Cardiac muscle cell (in vitro differentiated cells and primary cell): ENCODE measurements around the gene AVPR1B. TPM values are rescaled to one million over a fixed set of nuclear protein-coding genes. Genes with fewer than 3 reads are reported as not detected.

Source experiments
- DNase-seq, 2 donors: peaks; one replicate each; pipeline versions ENCODE4 v3.0.0 to v3.0.0-alpha.2; 2010 to 2017; ENCODE audit warnings: low read depth in 1 of 2, low spot score in 1 of 2
- H3K27ac ChIP-seq: fragments of 200-600 bp; sonication (generic); 2 replicates; pipeline ENCODE4 v1.5.1; 2016
- H3K27me3 ChIP-seq: fragments of 200-600 bp; sonication (generic); 2 replicates; pipeline ENCODE4 v1.6.0; 2016; ENCODE audit warnings: control low read depth
- H3K36me3 ChIP-seq: fragments of 200-600 bp; sonication (generic); 2 replicates; pipeline ENCODE4 v1.5.1; 2016; ENCODE audit warnings: control low read depth
- H3K4me1 ChIP-seq: fragments of 200-600 bp; sonication (generic); 2 replicates; pipeline ENCODE4 v1.8.1; 2017; ENCODE audit warnings: low read depth, mild to moderate bottlenecking, mixed run types
- H3K4me3 ChIP-seq: fragments of 200-600 bp; sonication (generic); 2 replicates; pipeline ENCODE4 v1.5.1; 2016; ENCODE audit warnings: mild to moderate bottlenecking
- H3K9me3 ChIP-seq: fragments of 200-600 bp; sonication (generic); 2 replicates; pipeline ENCODE4 v1.5.1; 2017; ENCODE audit warnings: low read depth, mild to moderate bottlenecking, control low read depth
- CTCF ChIP-seq: IDR thresholded peaks from 2 replicates; pipeline ENCODE4 v1.5.1; 2012; ENCODE audit warnings: low read depth, mild to moderate bottlenecking, low read length
- polyA plus RNA-seq: library from polyadenylated mRNA; unstranded; fragments of >200 nt; fragmentation: Nextera tagmentation; extraction: Ambion mirVana; gene quantifications from 2 replicates; pipeline ENCODE4 v1.2.1, GENCODE V29; 2016
- total RNA-seq: library from RNA; depleted of rRNA; stranded (reverse); fragments of >200 nt; gene quantifications from 2 replicates; pipeline ENCODE4 v1.2.3, GENCODE V29; 2016

The AVPR1B gene
- total and polyA plus RNA-seq, 2 experiments from 2014 or later: 0.10 to 2.3 TPM

DNA sequence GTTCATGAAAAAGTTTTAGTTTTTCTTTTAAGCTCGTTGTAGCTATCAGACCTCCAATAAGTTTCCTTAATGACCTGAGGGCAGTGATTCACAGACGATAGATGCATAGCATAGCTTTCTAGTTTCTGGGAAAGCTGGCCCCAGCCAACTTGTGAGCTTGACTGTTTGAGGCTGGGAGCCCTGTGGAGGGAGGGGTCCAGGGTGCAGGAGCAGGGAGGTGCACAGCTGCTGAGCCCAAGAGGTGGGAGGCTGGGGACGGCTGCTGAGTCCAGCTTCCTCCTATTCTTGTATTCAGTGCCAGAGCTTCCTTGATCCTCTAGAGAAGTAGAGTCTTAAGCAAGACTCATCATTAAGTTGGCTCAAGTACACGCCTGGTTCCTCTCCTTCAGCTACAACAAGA lies 11.0 kb upstream of the AVPR1B start:
- no peak for DNase-seq
- Histone ChIP-seq H3K36me3 (no peaks in the 10 kb centered on the region), H3K4me3 (no peak overlapping the region), H3K27me3 (no peaks in the 10 kb centered on the region), H3K27ac (no peak overlapping the region), H3K4me1 (no peaks in the 10 kb centered on the region), H3K9me3 (no peaks in the 10 kb centered on the region)
- TF ChIP-seq CTCF: no peak

- DNase-seq: no peak
- Histone ChIP-seq H3K9me3 (no peaks in the 10 kb centered on the region), H3K4me3 (no peak overlapping the region), H3K4me1 (no peaks in the 10 kb centered on the region), H3K36me3 (no peaks in the 10 kb centered on the region), H3K27ac (no peak overlapping the region), H3K27me3 (no peaks in the 10 kb centered on the region)
- TF ChIP-seq CTCF: no peak
Measured at GRCh38 chr1:206127336-206127735, 10.1 kb upstream of the AVPR1B start.

DNA sequence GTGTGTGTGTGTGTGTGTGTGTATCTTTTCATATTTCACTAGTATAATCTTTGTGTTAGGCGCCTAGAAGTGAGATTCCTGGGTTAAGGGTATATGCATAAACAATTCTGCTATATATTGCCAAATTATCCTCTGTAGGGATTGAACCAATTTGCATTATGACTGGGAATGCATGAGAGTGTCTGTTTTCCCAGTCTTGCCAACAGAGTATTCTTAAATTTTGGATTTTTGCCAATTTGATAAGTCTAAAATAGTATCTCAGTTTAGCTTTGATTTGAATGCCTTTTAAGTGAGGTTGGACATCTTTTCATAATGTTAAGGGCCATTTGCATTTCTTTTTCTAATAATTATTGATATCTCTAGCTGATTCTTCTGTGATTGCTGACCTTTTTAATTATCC lies 8.2 kb upstream of the AVPR1B start:
- Histone ChIP-seq H3K9me3 (no peaks in the 10 kb centered on the region), H3K4me1 (no peaks in the 10 kb centered on the region), H3K27me3 (no peaks in the 10 kb centered on the region), H3K27ac (no peak overlapping the region), H3K4me3 (no peak overlapping the region), H3K36me3 (no peaks in the 10 kb centered on the region)
- no peak for TF ChIP-seq CTCF
- DNase-seq: no peak

GRCh38 chr1:206122686-206123085 lies 5.5 kb upstream of the AVPR1B start:
- TF ChIP-seq CTCF: no peak
- H3K4me3 ChIP-seq: no peak overlapping the region
- no peaks in the 10 kb centered on the region for H3K36me3 ChIP-seq
- DNase-seq: no peak
- no peaks in the 10 kb centered on the region for H3K4me1 ChIP-seq
- no peaks in the 10 kb centered on the region for H3K9me3 ChIP-seq
- H3K27ac ChIP-seq: no peak overlapping the region
- H3K27me3 ChIP-seq: peaks cover 6% of the 10 kb centered on the region

- Histone ChIP-seq H3K4me1 (no peaks in the 10 kb centered on the region), H3K4me3 (no peak overlapping the region), H3K36me3 (no peaks in the 10 kb centered on the region), H3K9me3 (no peaks in the 10 kb centered on the region), H3K27me3 (peaks cover 12% of the 10 kb centered on the region), H3K27ac (no peak overlapping the region)
- no peak for DNase-seq
- no peak for TF ChIP-seq CTCF
Measured at GRCh38 chr1:206121269-206121668, 4.1 kb upstream of the AVPR1B start.

GRCh38 chr1:206120406-206120805 lies 3.2 kb upstream of the AVPR1B start:
- no peak for TF ChIP-seq CTCF
- no peaks in the 10 kb centered on the region for H3K36me3 ChIP-seq
- H3K4me3 ChIP-seq: no peak overlapping the region
- H3K4me1 ChIP-seq: no peaks in the 10 kb centered on the region
- no peak for DNase-seq
- peaks cover 21% of the 10 kb centered on the region for H3K27me3 ChIP-seq
- no peak overlapping the region for H3K27ac ChIP-seq
- H3K9me3 ChIP-seq: no peaks in the 10 kb centered on the region
